SK-N-SH treated with all-trans-retinoic acid at 6 μM for 48 hours (cell line): ENCODE measurements around the gene PPARA.

Experiments used
- ATAC-seq: fragments of 200-7000 bp; cut with Tn5 transposase; 3 replicates; pipeline ENCODE4 v1.9.1; 2020; ENCODE audit warnings: mild to moderate bottlenecking, moderate library complexity
- ARNTL ChIP-seq: fragments of 450-650 bp; formaldehyde crosslinking; IDR thresholded peaks from 2 replicates; pipeline ENCODE4 v1.5.0; 2020; ENCODE audit warnings: low read depth, mild to moderate bottlenecking, moderate library complexity, borderline replicate concordance
- CREB5 ChIP-seq: fragments of 250-450 bp; sonication (Bioruptor Pico); IDR thresholded peaks from 2 replicates; pipeline ENCODE4 v1.5.1; 2020; ENCODE audit warnings: low read depth, mild to moderate bottlenecking, moderate library complexity
- CSDC2 ChIP-seq: fragments of 250-450 bp; sonication (Bioruptor Pico); IDR thresholded peaks from 2 replicates; pipeline ENCODE4 v1.5.0; 2020; ENCODE audit warnings: mild to moderate bottlenecking, moderate library complexity
- ESRRG ChIP-seq: fragments of 250-450 bp; sonication (Bioruptor Pico); IDR thresholded peaks from 2 replicates; pipeline ENCODE4 v1.6.1; 2021; ENCODE audit warnings: mild to moderate bottlenecking
- GLIS3 ChIP-seq: fragments of 250-450 bp; sonication (Bioruptor Pico); IDR thresholded peaks from 2 replicates; pipeline ENCODE4 v1.5.0; 2020; ENCODE audit warnings: mild to moderate bottlenecking, moderate library complexity
- OSR1 ChIP-seq: fragments of 250-450 bp; sonication (Bioruptor Pico); IDR thresholded peaks from 2 replicates; pipeline ENCODE4 v1.8.0; 2022; ENCODE audit warnings: moderate library complexity, mild to moderate bottlenecking, inconsistent platforms
- POU6F1 ChIP-seq: fragments of 250-450 bp; sonication (Bioruptor Pico); IDR thresholded peaks from 2 replicates; pipeline ENCODE4 v1.8.0; 2021; ENCODE audit warnings: low read depth, mild to moderate bottlenecking, moderate library complexity, borderline replicate concordance
- RARB ChIP-seq: fragments of 250-450 bp; sonication (Bioruptor Pico); IDR thresholded peaks from 2 replicates; pipeline ENCODE4 v1.8.0; 2021; ENCODE audit warnings: mild to moderate bottlenecking, moderate library complexity
- TCF4 ChIP-seq: fragments of 250-450 bp; sonication (Bioruptor Pico); IDR thresholded peaks from 2 replicates; pipeline ENCODE4 v1.8.0; 2021; ENCODE audit warnings: mild to moderate bottlenecking, moderate library complexity, borderline replicate concordance
- TOX ChIP-seq: fragments of 250-450 bp; sonication (Bioruptor Pico); IDR thresholded peaks from 2 replicates; pipeline ENCODE4 v1.8.0; 2021; ENCODE audit warnings: mild to moderate bottlenecking, moderate library complexity, borderline replicate concordance
- ZC3H10 ChIP-seq: fragments of 250-450 bp; sonication (Bioruptor Pico); IDR thresholded peaks from 2 replicates; pipeline ENCODE4 v1.5.1; 2021; ENCODE audit warnings: mild to moderate bottlenecking, moderate library complexity
- ZFP3 ChIP-seq: fragments of 250-450 bp; sonication (Bioruptor Pico); IDR thresholded peaks from 2 replicates; pipeline ENCODE4 v1.5.0; 2020; ENCODE audit warnings: mild to moderate bottlenecking, moderate library complexity
- ZFP30 ChIP-seq: fragments of 450-650 bp; formaldehyde crosslinking; IDR thresholded peaks from 2 replicates; pipeline ENCODE4 v1.5.0; 2022; ENCODE audit warnings: mild to moderate bottlenecking, moderate library complexity
- ZNF565 ChIP-seq: fragments of 450-650 bp; formaldehyde crosslinking; conservative IDR thresholded peaks from 2 replicates; pipeline ENCODE4 v1.5.0; 2020; ENCODE audit warnings: low read depth, mild to moderate bottlenecking, moderate library complexity
- ZNF70 ChIP-seq: fragments of 450-650 bp; formaldehyde crosslinking; IDR thresholded peaks from 2 replicates; pipeline ENCODE4 v1.5.0; 2020; ENCODE audit warnings: mild to moderate bottlenecking, moderate library complexity
- ZNF8 ChIP-seq: fragments of 450-650 bp; formaldehyde crosslinking; IDR thresholded peaks from 2 replicates; pipeline ENCODE4 v1.5.0; 2020; ENCODE audit warnings: mild to moderate bottlenecking, moderate library complexity
- TF ChIP-seq, protein P1 (sequence below): fragments of 250-450 bp; sonication (Bioruptor Pico); IDR thresholded peaks from 2 replicates; pipeline ENCODE4 v1.5.1; 2021; ENCODE audit warnings: mild to moderate bottlenecking, moderate library complexity
- TF ChIP-seq, protein P2 (sequence below): fragments of 250-450 bp; sonication (Bioruptor Pico); IDR thresholded peaks from 2 replicates; pipeline ENCODE4 v1.8.0; 2020; ENCODE audit warnings: mild to moderate bottlenecking, moderate library complexity, borderline replicate concordance

PPARA gene

GRCh38 chr22:46135611-46136485 is 14.5 kb upstream of the PPARA start (continued):
- TF ChIP-seq ZNF70 (CRISPR knock-in tag) (no peak), ZFP30 (CRISPR knock-in tag) (no peak), ZFP3 (no peak), TOX (CRISPR knock-in tag) (no peak), POU6F1 (CRISPR knock-in tag) (no peak), ARNTL (CRISPR knock-in tag) (no peak), ZNF8 (CRISPR knock-in tag) (no peak)
- TF ChIP-seq, protein P1, sequence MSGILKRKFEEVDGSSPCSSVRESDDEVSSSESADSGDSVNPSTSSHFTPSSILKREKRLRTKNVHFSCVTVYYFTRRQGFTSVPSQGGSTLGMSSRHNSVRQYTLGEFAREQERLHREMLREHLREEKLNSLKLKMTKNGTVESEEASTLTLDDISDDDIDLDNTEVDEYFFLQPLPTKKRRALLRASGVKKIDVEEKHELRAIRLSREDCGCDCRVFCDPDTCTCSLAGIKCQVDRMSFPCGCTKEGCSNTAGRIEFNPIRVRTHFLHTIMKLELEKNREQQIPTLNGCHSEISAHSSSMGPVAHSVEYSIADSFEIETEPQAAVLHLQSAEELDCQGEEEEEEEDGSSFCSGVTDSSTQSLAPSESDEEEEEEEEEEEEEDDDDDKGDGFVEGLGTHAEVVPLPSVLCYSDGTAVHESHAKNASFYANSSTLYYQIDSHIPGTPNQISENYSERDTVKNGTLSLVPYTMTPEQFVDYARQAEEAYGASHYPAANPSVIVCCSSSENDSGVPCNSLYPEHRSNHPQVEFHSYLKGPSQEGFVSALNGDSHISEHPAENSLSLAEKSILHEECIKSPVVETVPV, result no peak
- TF ChIP-seq, all 23 proteins: peak for 0

DNA sequence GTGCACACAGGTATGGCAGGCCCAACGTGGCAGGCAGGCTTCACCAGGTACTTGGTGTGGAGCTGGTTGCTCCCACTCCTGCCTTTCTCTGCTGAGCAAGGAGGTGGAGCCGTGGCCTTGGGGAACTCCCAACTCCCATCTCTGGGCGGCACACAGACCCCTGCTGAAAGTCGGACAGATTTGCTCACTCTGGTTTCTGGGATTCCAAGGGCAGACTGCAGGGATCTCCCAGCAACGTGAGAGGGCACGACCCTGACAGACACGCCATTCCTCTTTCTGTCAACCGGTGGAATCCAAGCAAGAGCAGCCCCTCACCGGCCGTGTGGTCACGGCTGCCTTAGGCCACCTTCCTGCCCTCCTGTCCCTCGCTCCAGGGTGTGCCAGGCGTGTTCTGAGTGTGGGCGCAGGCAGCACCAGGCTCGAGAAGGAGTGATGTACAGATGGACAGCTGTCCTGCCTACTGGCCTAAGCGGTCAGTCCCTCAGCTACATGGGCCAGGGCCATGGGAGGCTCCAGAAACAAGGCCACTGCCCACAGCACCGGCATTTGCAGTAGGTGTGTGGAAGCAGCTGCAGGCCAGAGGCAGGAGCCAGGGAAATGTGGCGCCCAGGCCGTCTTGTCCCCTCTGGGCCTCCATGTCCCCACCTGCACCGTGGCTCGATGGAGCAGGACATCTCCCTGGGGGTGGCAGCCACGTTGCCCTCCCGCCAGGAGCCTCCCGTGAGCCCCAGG is 13.7 kb upstream of the PPARA start:
- no peak for ATAC-seq
- TF ChIP-seq POU6F1 (CRISPR knock-in tag), result no peak
- no peak for TF ChIP-seq ESRRG (CRISPR knock-in tag)
- TF ChIP-seq, protein P2, sequence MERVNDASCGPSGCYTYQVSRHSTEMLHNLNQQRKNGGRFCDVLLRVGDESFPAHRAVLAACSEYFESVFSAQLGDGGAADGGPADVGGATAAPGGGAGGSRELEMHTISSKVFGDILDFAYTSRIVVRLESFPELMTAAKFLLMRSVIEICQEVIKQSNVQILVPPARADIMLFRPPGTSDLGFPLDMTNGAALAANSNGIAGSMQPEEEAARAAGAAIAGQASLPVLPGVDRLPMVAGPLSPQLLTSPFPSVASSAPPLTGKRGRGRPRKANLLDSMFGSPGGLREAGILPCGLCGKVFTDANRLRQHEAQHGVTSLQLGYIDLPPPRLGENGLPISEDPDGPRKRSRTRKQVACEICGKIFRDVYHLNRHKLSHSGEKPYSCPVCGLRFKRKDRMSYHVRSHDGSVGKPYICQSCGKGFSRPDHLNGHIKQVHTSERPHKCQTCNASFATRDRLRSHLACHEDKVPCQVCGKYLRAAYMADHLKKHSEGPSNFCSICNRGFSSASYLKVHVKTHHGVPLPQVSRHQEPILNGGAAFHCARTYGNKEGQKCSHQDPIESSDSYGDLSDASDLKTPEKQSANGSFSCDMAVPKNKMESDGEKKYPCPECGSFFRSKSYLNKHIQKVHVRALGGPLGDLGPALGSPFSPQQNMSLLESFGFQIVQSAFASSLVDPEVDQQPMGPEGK, result no peak
- no peak for TF ChIP-seq ZNF70 (CRISPR knock-in tag)
- no peak for TF ChIP-seq ZNF565 (CRISPR knock-in tag)
- no peak for TF ChIP-seq ARNTL (CRISPR knock-in tag)
- no peak for TF ChIP-seq GLIS3 (CRISPR knock-in tag)
- no peak for TF ChIP-seq ZFP3
- no peak for TF ChIP-seq TCF4 (CRISPR knock-in tag)
- TF ChIP-seq CREB5 (CRISPR knock-in tag), result no peak
- no peak for TF ChIP-seq ZC3H10
- TF ChIP-seq, protein P1, result no peak
- TF ChIP-seq, all 23 proteins: peak for 0

DNA sequence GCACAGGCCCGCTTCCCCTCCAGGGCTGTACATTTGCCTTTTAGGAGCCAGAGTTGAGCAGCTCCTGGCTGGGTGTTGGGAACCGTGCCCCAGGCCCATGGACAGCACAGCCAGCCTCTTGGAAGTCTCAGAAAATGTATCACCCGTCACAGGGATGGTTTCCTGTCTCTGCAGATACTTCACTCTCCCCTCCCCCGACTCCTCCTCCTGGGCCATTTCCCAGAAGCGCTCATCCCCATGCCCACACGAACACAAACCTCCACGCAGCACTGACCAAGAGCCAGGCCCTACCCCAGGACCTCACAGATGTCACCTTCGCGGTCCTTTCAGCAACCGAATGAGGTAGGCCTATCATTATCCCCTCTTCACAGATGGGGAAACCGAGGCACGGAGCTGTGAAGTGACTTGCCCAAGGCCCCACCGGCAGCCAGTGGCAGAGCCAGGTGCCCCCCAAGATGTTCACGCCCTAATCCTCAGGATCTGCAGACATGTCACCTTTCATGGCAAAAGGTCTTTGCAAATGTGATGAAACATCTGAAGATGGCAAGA is 13.0 kb upstream of the PPARA start:
- no peak for ATAC-seq
- TF ChIP-seq ARNTL (CRISPR knock-in tag), result no peak
- TF ChIP-seq POU6F1 (CRISPR knock-in tag), result no peak
- TF ChIP-seq, protein P2, result no peak
- TF ChIP-seq ZNF565 (CRISPR knock-in tag), result no peak
- TF ChIP-seq CSDC2, result no peak
- no peak for TF ChIP-seq ZFP30 (CRISPR knock-in tag)
- TF ChIP-seq CREB5 (CRISPR knock-in tag), result no peak
- TF ChIP-seq GLIS3 (CRISPR knock-in tag), result no peak
- no peak for TF ChIP-seq ZC3H10
- no peak for TF ChIP-seq OSR1 (CRISPR knock-in tag)
- no peak for TF ChIP-seq ZNF70 (CRISPR knock-in tag)
- no peak for TF ChIP-seq RARB (CRISPR knock-in tag)
